PC-3 (cell line): Measurements from ENCODE around the gene WDR6. TPM values are rescaled to one million over a fixed set of nuclear protein-coding genes. Genes with fewer than 3 reads are reported as not detected.

Experiments used
- ATAC-seq: fragments of 200-7000 bp; cut with Tn5 transposase; 2 replicates; pipeline ENCODE4 v1.9.1; 2020; ENCODE audit warnings: mild to moderate bottlenecking, moderate library complexity
- BruUV-seq: library from RNA; stranded (reverse); fragments of 400-500 nt; replicated peaks from 2 replicates; lab custom pipeline; 2021; lab: Mats Ljungman, UMichigan
- CTCF ChIA-PET: fragments of 300-600 bp; sonication (Branson Sonifier 250); formaldehyde crosslinking; loops from one replicate; lab custom pipeline; 2022; ENCODE audit warnings: antibody characterized with exemption; lab: Charles Lee
- POLR2A ChIA-PET: fragments of 300-600 bp; sonication (Branson Sonifier 250); formaldehyde crosslinking; loops from one replicate; lab custom pipeline; 2022; ENCODE audit warnings: antibody characterized with exemption; ENCODE audit not compliant: unreplicated experiment; lab: Charles Lee
- DNase-seq: peaks from one replicate; pipeline ENCODE4 v3.0.0-alpha.2; 2015
- H2AFZ ChIP-seq: fragments of 300-600 bp; sonication (generic); 2 replicates; pipeline ENCODE4 v1.6.0; 2016; ENCODE audit warnings: antibody characterized with exemption, low read length
- H3F3A ChIP-seq: fragments of 300-600 bp; sonication (generic); one replicate; pipeline ENCODE4 v1.6.0; 2017; ENCODE audit warnings: antibody characterized with exemption, low read length, control low read depth, mild to moderate bottlenecking; ENCODE audit not compliant: unreplicated experiment
- H3K27ac ChIP-seq: fragments of 300-600 bp; sonication (generic); 2 replicates; pipeline ENCODE4 v1.5.1; 2016; ENCODE audit warnings: mild to moderate bottlenecking, low read length
- H3K27me3 ChIP-seq: fragments of 300-600 bp; sonication (generic); 2 replicates; pipeline ENCODE4 v1.6.1; 2016; ENCODE audit warnings: low read length, mixed read lengths
- H3K36me3 ChIP-seq: fragments of 300-600 bp; sonication (generic); 2 replicates; pipeline ENCODE4 v1.6.1; 2016; ENCODE audit warnings: low read depth, mixed run types, low read length, mixed read lengths
- H3K4me1 ChIP-seq: fragments of 300-600 bp; sonication (generic); 2 replicates; pipeline ENCODE4 v1.5.1; 2016; ENCODE audit warnings: low read length; ENCODE audit not compliant: insufficient read depth
- H3K4me2 ChIP-seq: fragments of 300-600 bp; sonication (generic); 2 replicates; pipeline ENCODE4 v1.6.0; 2016; ENCODE audit warnings: low read length
- H3K4me3 ChIP-seq: fragments of 300-600 bp; sonication (generic); 2 replicates; pipeline ENCODE4 v1.5.1; 2016; ENCODE audit warnings: mild to moderate bottlenecking, low read length, mixed read lengths
- H3K79me2 ChIP-seq: fragments of 300-600 bp; sonication (generic); 2 replicates; pipeline ENCODE4 v1.6.1; 2017; ENCODE audit warnings: low read length, mixed read lengths
- H3K9ac ChIP-seq: fragments of 300-600 bp; sonication (generic); 2 replicates; pipeline ENCODE4 v1.6.0; 2016; ENCODE audit warnings: mild to moderate bottlenecking, low read length
- H3K9me2 ChIP-seq: fragments of 300-600 bp; sonication (generic); replicated peaks from 2 replicates; pipeline ENCODE4 v1.6.1; 2016; ENCODE audit warnings: mixed run types, low read length, mixed read lengths
- H3K9me3 ChIP-seq: fragments of 300-600 bp; sonication (generic); 2 replicates; pipeline ENCODE4 v1.6.1; 2016; ENCODE audit warnings: low read length, mixed read lengths
- H4K20me1 ChIP-seq: fragments of 300-600 bp; sonication (generic); 2 replicates; pipeline ENCODE4 v1.6.1; 2016; ENCODE audit warnings: low read length, mixed read lengths
- EZH2 ChIP-seq: fragments of 300-600 bp; sonication (generic); IDR thresholded peaks from one replicate; pipeline ENCODE4 v1.6.1; 2017; ENCODE audit warnings: antibody characterized with exemption, mild to moderate bottlenecking, low read length; ENCODE audit not compliant: unreplicated experiment
- EZH2phosphoT487 ChIP-seq: fragments of 300-600 bp; sonication (generic); IDR thresholded peaks from 2 replicates; pipeline ENCODE4 v1.6.1; 2018; ENCODE audit warnings: mild to moderate bottlenecking, antibody characterized with exemption, low read length, borderline replicate concordance
- intact Hi-C: fragments of 100-400 bp; cut with micrococcal nuclease; formaldehyde crosslinking; loops from 2 replicates; pipeline ENCODE4 v1.9.0; 2023
- total RNA-seq: library from RNA; depleted of rRNA; stranded (reverse); fragments of >200 nt; gene quantifications from 2 replicates; pipeline ENCODE4 v1.2.3, GENCODE V29; 2014
- TF ChIP-seq, protein P1 (sequence below): fragments of 300-600 bp; sonication (generic); conservative IDR thresholded peaks from 2 replicates; pipeline ENCODE4 v1.5.1; 2017; ENCODE audit warnings: antibody characterized with exemption, low read depth, mild to moderate bottlenecking, low read length

WDR6 gene
- total RNA-seq, 1 experiment from 2014 or later, result 92.7 TPM

DNA sequence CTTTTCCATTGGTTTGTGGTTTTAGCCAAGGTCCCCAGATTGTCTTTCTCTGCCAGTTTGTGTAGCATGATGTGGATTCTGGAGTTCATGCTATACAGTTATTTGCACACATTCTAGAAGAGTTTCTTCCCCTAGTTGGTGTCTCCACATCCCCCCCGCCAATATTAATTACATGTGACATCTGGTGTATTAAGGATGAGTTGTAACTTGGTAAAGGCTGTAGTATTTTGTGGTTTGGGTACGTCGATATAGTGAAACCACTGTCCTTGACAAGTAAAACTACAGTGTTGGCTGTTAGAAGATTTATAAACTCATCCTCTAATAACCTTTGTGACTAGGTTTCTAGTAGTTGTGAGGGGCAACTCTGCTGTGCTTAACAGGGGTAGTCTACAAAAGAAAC lies 40.8 kb upstream of the WDR6 start:
- Histone ChIP-seq H3K79me2 (no peaks in the 10 kb centered on the region), H3F3A (no peaks in the 10 kb centered on the region), H3K4me2 (no peak overlapping the region), H3K27ac (no peak overlapping the region), H3K9me3 (no peaks in the 10 kb centered on the region), H4K20me1 (no peaks in the 10 kb centered on the region; the same call in 1 of the 2 replicates), H2AFZ (no peak overlapping the region), H3K4me1 (no peaks in the 10 kb centered on the region), H3K4me3 (no peak overlapping the region), H3K9me2 (no peaks in the 10 kb centered on the region), H3K27me3 (no peaks in the 10 kb centered on the region), H3K9ac (no peak overlapping the region), H3K36me3 (peaks cover 48% of the 10 kb centered on the region)
- no TSS peak for BruUV-seq
- intact Hi-C loops, result no loop called here
- ATAC-seq (no peak), DNase-seq (no peak)
- POLR2A ChIA-PET, result interaction anchor here (0.5 kb wide), 1 partner anchor 108 kb away, joined by 3 read pairs; no protein-coding TSS in a partner anchor
- CTCF ChIA-PET, result no interaction called here
- TF ChIP-seq EZH2phosphoT487, result no peak
- TF ChIP-seq EZH2, result no peak
- TF ChIP-seq, protein P1, sequence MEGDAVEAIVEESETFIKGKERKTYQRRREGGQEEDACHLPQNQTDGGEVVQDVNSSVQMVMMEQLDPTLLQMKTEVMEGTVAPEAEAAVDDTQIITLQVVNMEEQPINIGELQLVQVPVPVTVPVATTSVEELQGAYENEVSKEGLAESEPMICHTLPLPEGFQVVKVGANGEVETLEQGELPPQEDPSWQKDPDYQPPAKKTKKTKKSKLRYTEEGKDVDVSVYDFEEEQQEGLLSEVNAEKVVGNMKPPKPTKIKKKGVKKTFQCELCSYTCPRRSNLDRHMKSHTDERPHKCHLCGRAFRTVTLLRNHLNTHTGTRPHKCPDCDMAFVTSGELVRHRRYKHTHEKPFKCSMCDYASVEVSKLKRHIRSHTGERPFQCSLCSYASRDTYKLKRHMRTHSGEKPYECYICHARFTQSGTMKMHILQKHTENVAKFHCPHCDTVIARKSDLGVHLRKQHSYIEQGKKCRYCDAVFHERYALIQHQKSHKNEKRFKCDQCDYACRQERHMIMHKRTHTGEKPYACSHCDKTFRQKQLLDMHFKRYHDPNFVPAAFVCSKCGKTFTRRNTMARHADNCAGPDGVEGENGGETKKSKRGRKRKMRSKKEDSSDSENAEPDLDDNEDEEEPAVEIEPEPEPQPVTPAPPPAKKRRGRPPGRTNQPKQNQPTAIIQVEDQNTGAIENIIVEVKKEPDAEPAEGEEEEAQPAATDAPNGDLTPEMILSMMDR, result no peak

DNA sequence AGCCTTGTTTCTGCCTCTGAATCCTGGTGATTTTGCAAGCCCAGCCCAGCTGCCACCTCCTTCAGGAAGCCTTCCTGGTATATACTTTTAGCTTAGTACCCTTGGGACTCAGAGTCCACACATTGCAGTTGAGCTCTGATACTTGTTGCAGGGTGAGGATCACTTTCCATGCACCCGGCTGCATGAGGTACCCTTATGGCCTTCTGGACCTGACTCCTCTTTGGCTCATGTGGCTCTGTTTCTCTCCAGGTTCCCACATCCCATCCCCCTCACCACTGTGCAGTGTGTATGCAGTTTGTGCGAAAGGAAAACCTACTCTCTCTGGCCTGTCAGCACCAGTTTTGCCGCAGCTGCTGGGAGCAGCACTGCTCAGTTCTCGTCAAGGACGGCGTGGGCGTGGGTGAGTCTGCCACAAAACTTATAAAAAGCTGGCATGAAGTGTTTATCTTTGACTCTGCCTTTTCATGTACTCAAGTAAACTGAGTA lies 40.3 kb upstream of the WDR6 start:
- no peak for ATAC-seq
- peaks cover 48% of the 10 kb centered on the region for H3K36me3 ChIP-seq
- BruUV-seq, result no TSS peak
- POLR2A ChIA-PET, result no interaction called here
- H3K4me2 ChIP-seq, result no peak overlapping the region
- intact Hi-C loops, result no loop called here
- no peak for TF ChIP-seq EZH2
- no peak for TF ChIP-seq EZH2phosphoT487
- TF ChIP-seq, protein P1, result no peak
- H3K4me3 ChIP-seq, result no peak overlapping the region
- H3K9me3 ChIP-seq, result no peaks in the 10 kb centered on the region
- H3F3A ChIP-seq, result no peaks in the 10 kb centered on the region
- no peaks in the 10 kb centered on the region for H3K9me2 ChIP-seq
- H4K20me1 ChIP-seq, result no peaks in the 10 kb centered on the region; the same call in 1 of the 2 replicates
- no peak overlapping the region for H3K9ac ChIP-seq
- no peaks in the 10 kb centered on the region for H3K79me2 ChIP-seq
- no peaks in the 10 kb centered on the region for H3K27me3 ChIP-seq
- no peak for DNase-seq
- no peak overlapping the region for H2AFZ ChIP-seq
- H3K4me1 ChIP-seq, result no peaks in the 10 kb centered on the region
- CTCF ChIA-PET, result no interaction called here
- H3K27ac ChIP-seq, result no peak overlapping the region

DNA sequence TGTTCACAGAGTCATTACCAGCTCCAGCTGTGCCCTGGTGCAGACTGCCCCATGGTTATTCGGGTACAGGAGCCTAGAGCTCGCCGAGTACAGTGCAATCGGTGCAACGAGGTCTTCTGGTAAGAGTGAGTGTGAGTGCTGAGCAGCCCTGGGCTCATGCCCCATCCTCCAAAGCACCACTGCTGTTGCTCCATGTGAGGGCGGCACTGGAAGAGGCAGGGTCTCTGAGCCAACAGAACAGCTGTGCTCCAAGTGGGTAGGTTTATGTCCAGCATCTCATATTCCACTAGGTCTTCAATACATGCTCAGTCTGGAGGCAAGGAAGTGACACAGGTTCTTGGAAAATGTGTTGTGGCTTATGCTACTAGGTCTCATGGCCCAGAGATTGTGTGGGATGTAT lies 36.6 kb upstream of the WDR6 start:
- peaks cover 63% of the 10 kb centered on the region for H3K36me3 ChIP-seq
- H3K27ac ChIP-seq, result no peak overlapping the region
- H3F3A ChIP-seq, result no peaks in the 10 kb centered on the region
- no peaks in the 10 kb centered on the region for H3K9me3 ChIP-seq
- no peaks in the 10 kb centered on the region for H4K20me1 ChIP-seq
- intact Hi-C loops, result no loop called here
- no peak overlapping the region for H2AFZ ChIP-seq
- H3K9me2 ChIP-seq, result no peaks in the 10 kb centered on the region
- DNase-seq (no peak), ATAC-seq (no peak)
- H3K4me2 ChIP-seq, result no peak overlapping the region
- no peaks in the 10 kb centered on the region for H3K4me1 ChIP-seq
- no TSS peak for BruUV-seq
- no peak overlapping the region for H3K4me3 ChIP-seq
- ChIA-PET POLR2A (no interaction called here), CTCF (no interaction called here)
- H3K79me2 ChIP-seq, result no peaks in the 10 kb centered on the region
- TF ChIP-seq, protein P1, result no peak
- no peak overlapping the region for H3K9ac ChIP-seq
- no peaks in the 10 kb centered on the region for H3K27me3 ChIP-seq
